Mononuclear cell (primary cell): ENCODE measurements around the gene TBL1X. TPM values are rescaled to one million over a fixed set of nuclear protein-coding genes. Genes with fewer than 3 reads are reported as not detected.
"Not testable (repeated sequence)": the region's sequence is repeated elsewhere in the genome, so short reads cannot be mapped to it uniquely, and the experiment has no call there.

Experiments
- H3K27me3 ChIP-seq: 2 replicates; pipeline ENCODE4 v1.6.0; 2011; ENCODE audit warnings: low read length, control low read depth; ENCODE audit not compliant: insufficient read depth
- H3K4me1 ChIP-seq: 2 replicates; pipeline ENCODE4 v1.5.1; 2011; ENCODE audit warnings: mild to moderate bottlenecking, low read length, control low read depth; ENCODE audit not compliant: insufficient read depth
- H3K4me3 ChIP-seq: 2 replicates; pipeline ENCODE4 v1.5.1; 2011; ENCODE audit warnings: mild to moderate bottlenecking, low read length, moderate library complexity
- H3K9me3 ChIP-seq: 2 replicates; pipeline ENCODE4 v1.5.1; 2011; ENCODE audit warnings: low read depth, mild to moderate bottlenecking, control low read depth, low read length
- total RNA-seq: library from RNA; depleted of rRNA; stranded (reverse); fragments of >200 nt; gene quantifications from one replicate; pipeline ENCODE4 v1.2.3, GENCODE V29; 2012

TBL1X gene
- total RNA-seq: 21.0 TPM

- Histone ChIP-seq H3K9me3 (no peaks in the 10 kb centered on the region), H3K4me1 (peaks cover 49% of the 10 kb centered on the region), H3K4me3 (peak within 1 kb of the TSS; percentile 60), H3K27me3 (no peaks in the 10 kb centered on the region)
Observed at GRCh38 chrX:9464435-9465371, at the start of gene TBL1X. TSS of gene TBL1X (plus strand) at chrX:9465058. CDS start at chrX:9653587, 188,529 bp downstream.

GRCh38 chrX:9416562-9417348 is 48.1 kb upstream of the TBL1X start:
- Histone ChIP-seq H3K27me3 (no peaks in the 10 kb centered on the region), H3K9me3 (no peaks in the 10 kb centered on the region), H3K4me1 (peaks cover 6% of the 10 kb centered on the region), H3K4me3 (no peak overlapping the region)

- H3K4me1 ChIP-seq: peaks cover 6% of the 10 kb centered on the region
- no peak overlapping the region for H3K4me3 ChIP-seq
- H3K27me3 ChIP-seq: no peaks in the 10 kb centered on the region
- no peaks in the 10 kb centered on the region for H3K9me3 ChIP-seq
Observed at GRCh38 chrX:9418262-9418661, 46.6 kb upstream of the TBL1X start.

GRCh38 chrX:9420275-9421265 is 44.3 kb upstream of the TBL1X start:
- H3K27me3 ChIP-seq: no peaks in the 10 kb centered on the region
- H3K4me3 ChIP-seq: no peak overlapping the region
- no peaks in the 10 kb centered on the region for H3K9me3 ChIP-seq
- H3K4me1 ChIP-seq: peaks cover 6% of the 10 kb centered on the region

- Histone ChIP-seq H3K27me3 (no peaks in the 10 kb centered on the region), H3K4me1 (no peaks in the 10 kb centered on the region), H3K9me3 (no peaks in the 10 kb centered on the region), H3K4me3 (no peak overlapping the region)
Observed at GRCh38 chrX:9429767-9430166, 35.1 kb upstream of the TBL1X start.

GRCh38 chrX:9430346-9430921 is 34.4 kb upstream of the TBL1X start:
- no peaks in the 10 kb centered on the region for H3K9me3 ChIP-seq
- H3K4me1 ChIP-seq: no peaks in the 10 kb centered on the region
- H3K4me3 ChIP-seq: no peak overlapping the region
- H3K27me3 ChIP-seq: no peaks in the 10 kb centered on the region

- H3K9me3 ChIP-seq: no peaks in the 10 kb centered on the region
- H3K27me3 ChIP-seq: no peaks in the 10 kb centered on the region
- H3K4me1 ChIP-seq: no peaks in the 10 kb centered on the region
- H3K4me3 ChIP-seq: no peak overlapping the region
Observed at GRCh38 chrX:9431281-9431680, 33.6 kb upstream of the TBL1X start.

GRCh38 chrX:9433596-9433995 is 31.3 kb upstream of the TBL1X start:
- no peaks in the 10 kb centered on the region for H3K9me3 ChIP-seq
- no peaks in the 10 kb centered on the region for H3K4me1 ChIP-seq
- H3K4me3 ChIP-seq: no peak overlapping the region
- H3K27me3 ChIP-seq: no peaks in the 10 kb centered on the region

GRCh38 chrX:9434051-9434550 is 30.8 kb upstream of the TBL1X start:
- H3K27me3 ChIP-seq: no peaks in the 10 kb centered on the region
- no peaks in the 10 kb centered on the region for H3K9me3 ChIP-seq
- H3K4me1 ChIP-seq: no peaks in the 10 kb centered on the region
- no peak overlapping the region for H3K4me3 ChIP-seq

GRCh38 chrX:9435086-9435485 is 29.8 kb upstream of the TBL1X start:
- not testable (repeated sequence) for H3K4me3 ChIP-seq, H3K4me1 ChIP-seq, H3K9me3 ChIP-seq, H3K27me3 ChIP-seq

- Histone ChIP-seq H3K27me3 (no peaks in the 10 kb centered on the region), H3K9me3 (no peaks in the 10 kb centered on the region), H3K4me3 (no peak overlapping the region), H3K4me1 (peaks cover 20% of the 10 kb centered on the region)
Observed at GRCh38 chrX:9436812-9437211, 28.0 kb upstream of the TBL1X start.

GRCh38 chrX:9438933-9439494 is 25.8 kb upstream of the TBL1X start:
- H3K4me1 ChIP-seq: peaks cover 20% of the 10 kb centered on the region
- H3K27me3 ChIP-seq: no peaks in the 10 kb centered on the region
- no peaks in the 10 kb centered on the region for H3K9me3 ChIP-seq
- no peak overlapping the region for H3K4me3 ChIP-seq

- no peak overlapping the region for H3K4me3 ChIP-seq
- H3K27me3 ChIP-seq: no peaks in the 10 kb centered on the region
- H3K9me3 ChIP-seq: no peaks in the 10 kb centered on the region
- peaks cover 20% of the 10 kb centered on the region for H3K4me1 ChIP-seq
Observed at GRCh38 chrX:9440116-9440844, 24.6 kb upstream of the TBL1X start.
